Measurements from ENCODE around the gene LIPC.

GRCh38 chr15:58467121-58467721, 35.4 kb downstream of the LIPC start:
- TF ChIP-seq CTCF (IDR thresholded peaks at IDR 0.05 in 4 of 5, conservative IDR thresholded peaks at IDR 0.05 in 1 of 5) (no peak), POLR2A (IDR thresholded peaks at IDR 0.05) (no peak)
